Skeletal muscle tissue (tissue), 4 donors: Measurements from ENCODE around the gene PEDS1. TPM values are rescaled to one million over a fixed set of nuclear protein-coding genes. Genes with fewer than 3 reads are reported as not detected.

Source experiments
- H3K27ac ChIP-seq: one replicate; pipeline ENCODE4 v1.7.0; 2013; ENCODE audit warnings: mild to moderate bottlenecking, low read depth, low read length, inconsistent platforms
- H3K27me3 ChIP-seq, 3 donors: one replicate each; pipeline ENCODE4 v1.7.0; 2013; ENCODE audit warnings: low read length in 3 of 3; ENCODE audit not compliant: control insufficient read depth in 3 of 3, insufficient read depth in 3 of 3
- H3K36me3 ChIP-seq, 3 donors: one replicate each; pipeline ENCODE4 v1.7.0; 2013; ENCODE audit warnings: low read length in 3 of 3; ENCODE audit not compliant: control insufficient read depth in 3 of 3, insufficient read depth in 3 of 3
- H3K4me1 ChIP-seq, 3 donors: one replicate each; pipeline ENCODE4 v1.7.0; 2013; ENCODE audit warnings: low read length in 3 of 3, mild to moderate bottlenecking in 3 of 3; ENCODE audit not compliant: control insufficient read depth in 3 of 3, insufficient read depth in 3 of 3
- H3K4me3 ChIP-seq, 3 donors: one replicate each; pipeline ENCODE4 v1.7.0; 2013; ENCODE audit warnings: low read length in 3 of 3
- H3K9ac ChIP-seq, 3 donors: one replicate each; pipeline ENCODE4 v1.7.0; 2013; ENCODE audit warnings: low read length in 3 of 3, mild to moderate bottlenecking in 3 of 3, moderate library complexity in 2 of 3, low read depth in 1 of 3
- H3K9me3 ChIP-seq, 3 donors: one replicate each; pipeline ENCODE4 v1.7.0; 2013; ENCODE audit warnings: low read length in 3 of 3; ENCODE audit not compliant: control insufficient read depth in 3 of 3
- total RNA-seq: library from RNA; depleted of rRNA; stranded (reverse); fragments of >200 nt; gene quantifications from one replicate; pipeline ENCODE4 v1.2.3, GENCODE V29; 2014
- donor health status: Osteomylitis.

PEDS1 gene
- total RNA-seq, 1 donor from 2014 or later = 5.7 TPM

DNA sequence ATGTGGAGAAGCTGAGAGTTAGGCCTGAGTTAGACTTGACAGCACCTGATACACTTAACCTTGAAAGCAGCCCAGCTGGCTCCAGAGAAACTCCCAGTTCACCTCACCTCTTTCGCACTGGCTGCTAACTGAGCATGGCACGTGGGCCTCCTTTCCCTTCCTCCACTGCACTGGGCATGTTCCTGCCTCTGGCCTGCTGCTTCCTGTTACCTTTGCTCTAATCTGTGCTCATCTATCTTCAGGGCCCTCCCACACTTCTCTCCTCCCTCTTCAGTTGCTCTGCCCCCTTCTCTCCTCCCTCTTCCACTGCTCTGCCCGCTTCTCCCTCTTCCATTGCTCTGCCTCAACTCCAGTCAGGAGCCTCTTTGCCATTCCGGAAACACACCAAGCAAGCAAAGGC, 26.9 kb downstream of the PEDS1 start:
- Histone ChIP-seq H3K27ac (peak overlapping the region; percentile 59), H3K27me3 (no peaks in the 10 kb centered on the region), H3K36me3 (peaks cover 34 to 48% (median 47%) of the 10 kb centered on the region in 3 donors), H3K4me1 (peaks cover 46 to 57% (median 54%) of the 10 kb centered on the region in 3 donors), H3K9me3 (peaks cover 0 to 2% (median 0%) of the 10 kb centered on the region in 3 donors), H3K9ac (peak overlapping the region in 2 of 3 donors; percentile 19 to 47), H3K4me3 (no peak overlapping the region)

- Histone ChIP-seq H3K9ac (no peak overlapping the region), H3K9me3 (peaks cover 0 to 2% (median 0%) of the 10 kb centered on the region in 3 donors), H3K27me3 (no peaks in the 10 kb centered on the region), H3K27ac (no peak overlapping the region), H3K36me3 (peaks cover 34 to 47% (median 45%) of the 10 kb centered on the region in 3 donors), H3K4me3 (no peak overlapping the region), H3K4me1 (peaks cover 47 to 54% (median 51%) of the 10 kb centered on the region in 3 donors)
Measured at GRCh38 chr20:50125279-50125678, 28.2 kb downstream of the PEDS1 start.

DNA sequence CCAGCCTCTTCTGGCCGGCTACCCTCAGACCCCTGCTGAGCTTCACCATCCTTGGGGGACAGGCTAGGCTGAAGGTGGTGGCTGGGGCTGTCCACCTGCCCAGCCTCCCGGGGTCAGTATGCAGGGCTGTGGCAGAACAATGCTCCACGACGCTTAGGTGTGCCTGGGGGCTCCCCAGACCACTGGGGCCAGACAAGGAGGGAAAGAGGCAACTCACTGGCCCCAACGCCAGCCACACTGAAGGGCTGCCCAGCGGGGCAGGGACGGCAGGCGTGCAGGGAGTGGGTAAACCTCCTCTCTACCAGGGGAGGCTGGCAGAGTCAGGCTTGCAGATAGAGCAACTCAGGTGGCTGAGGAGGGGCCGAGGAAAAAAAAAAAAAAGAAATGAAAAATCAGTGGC, 29.0 kb downstream of the PEDS1 start:
- no peak overlapping the region for H3K27ac ChIP-seq

DNA sequence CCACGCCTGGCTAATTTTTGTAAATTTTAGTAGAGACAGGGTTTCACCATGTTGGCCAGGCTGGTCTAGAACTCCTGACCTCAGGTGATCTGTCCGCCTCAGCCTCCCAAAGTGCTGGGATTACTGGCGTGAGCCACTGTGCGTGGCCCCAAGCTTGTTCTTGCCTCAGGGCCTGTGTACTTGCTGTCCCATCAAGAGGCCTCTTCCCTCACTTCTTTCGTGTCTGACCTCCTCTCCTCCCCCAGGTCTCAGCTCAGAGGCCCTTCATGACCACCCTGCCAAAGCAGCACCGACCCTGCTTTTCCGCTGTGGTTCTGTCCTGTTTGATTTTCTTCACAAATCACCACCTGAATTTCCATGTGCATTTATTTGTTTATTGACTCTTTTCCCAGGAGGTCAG, 30.1 kb downstream of the PEDS1 start:
- Histone ChIP-seq H3K4me3 (no peak overlapping the region), H3K27me3 (no peaks in the 10 kb centered on the region), H3K36me3 (peaks cover 29 to 33% (median 31%) of the 10 kb centered on the region in 3 donors), H3K27ac (no peak overlapping the region), H3K9me3 (peaks cover 0 to 2% (median 0%) of the 10 kb centered on the region in 3 donors), H3K9ac (no peak overlapping the region), H3K4me1 (peaks cover 32 to 35% (median 35%) of the 10 kb centered on the region in 3 donors)

More for the DNA sequence above, 29.0 kb downstream of the PEDS1 start:
- H3K4me1 ChIP-seq = peaks cover 39 to 46% (median 44%) of the 10 kb centered on the region in 3 donors
- peaks cover 32 to 43% (median 39%) of the 10 kb centered on the region in 3 donors for H3K36me3 ChIP-seq
- peaks cover 0 to 2% (median 0%) of the 10 kb centered on the region in 3 donors for H3K9me3 ChIP-seq
- no peak overlapping the region for H3K4me3 ChIP-seq
- H3K27me3 ChIP-seq = no peaks in the 10 kb centered on the region
- H3K9ac ChIP-seq = no peak overlapping the region

DNA sequence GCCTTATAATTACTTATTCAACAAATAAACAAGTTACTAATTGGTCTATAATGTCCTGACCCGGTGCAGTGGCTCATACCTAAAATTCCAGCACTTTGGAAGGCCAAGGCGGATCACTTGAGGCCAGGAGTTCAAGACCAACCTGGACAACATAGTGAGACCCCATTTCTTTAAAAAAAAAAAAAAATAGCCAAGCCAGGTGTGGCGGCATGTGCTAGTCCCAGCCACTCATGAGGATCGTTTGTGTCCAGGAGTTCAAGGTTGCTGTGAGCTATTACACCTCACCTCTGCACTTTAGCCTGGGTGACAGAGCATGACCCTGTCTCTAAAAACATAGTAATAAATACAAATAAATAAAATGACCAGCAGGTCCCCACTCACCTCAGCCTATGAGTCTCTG, 30.8 kb downstream of the PEDS1 start:
- no peaks in the 10 kb centered on the region for H3K27me3 ChIP-seq
- H3K27ac ChIP-seq = no peak overlapping the region
- no peak overlapping the region for H3K9ac ChIP-seq
- peaks cover 26 to 29% (median 29%) of the 10 kb centered on the region in 3 donors for H3K4me1 ChIP-seq
- peaks cover 23 to 29% (median 26%) of the 10 kb centered on the region in 3 donors for H3K36me3 ChIP-seq
- peaks cover 0 to 2% (median 0%) of the 10 kb centered on the region in 3 donors for H3K9me3 ChIP-seq
- no peak overlapping the region for H3K4me3 ChIP-seq

- peak overlapping the region; percentile 3 for H3K27ac ChIP-seq
- H3K9ac ChIP-seq = no peak overlapping the region
- H3K27me3 ChIP-seq = no peaks in the 10 kb centered on the region
- H3K4me1 ChIP-seq = peaks cover 19 to 21% (median 21%) of the 10 kb centered on the region in 3 donors
- H3K9me3 ChIP-seq = peaks cover 0 to 2% (median 0%) of the 10 kb centered on the region in 3 donors
- no peak overlapping the region for H3K4me3 ChIP-seq
- H3K36me3 ChIP-seq = peaks cover 18 to 23% (median 21%) of the 10 kb centered on the region in 3 donors
Measured at GRCh38 chr20:50121858-50122271, 31.7 kb downstream of the PEDS1 start.

- Histone ChIP-seq H3K4me1 (peaks cover 16 to 18% (median 17%) of the 10 kb centered on the region in 3 donors), H3K9me3 (peaks cover 0 to 2% (median 0%) of the 10 kb centered on the region in 3 donors), H3K4me3 (peak overlapping the region in 1 of 3 donors; percentile 60), H3K27me3 (no peaks in the 10 kb centered on the region), H3K36me3 (peaks cover 14 to 19% (median 18%) of the 10 kb centered on the region in 3 donors), H3K9ac (peak overlapping the region in 2 of 3 donors; percentile 36 to 68), H3K27ac (peak overlapping the region; percentile 3)
Measured at GRCh38 chr20:50120935-50121693, 32.4 kb downstream of the PEDS1 start.

DNA sequence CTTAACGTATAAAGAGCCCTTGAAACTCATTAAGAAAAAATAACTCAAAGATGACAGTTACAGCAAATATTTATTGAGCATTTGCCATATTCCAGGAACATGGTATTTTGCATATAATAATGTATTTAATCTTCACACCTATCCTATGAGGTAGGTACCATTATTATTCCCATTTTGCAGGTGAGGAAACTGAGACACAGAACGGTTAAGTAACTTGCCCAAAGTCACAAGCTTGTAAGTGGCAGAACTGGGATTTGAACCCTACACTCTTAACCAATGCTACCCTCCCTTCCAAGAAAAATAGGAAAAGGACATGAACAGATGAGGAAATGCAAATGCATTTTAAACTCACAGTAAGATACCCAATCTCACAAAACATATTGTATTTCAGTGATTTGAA, 35.3 kb downstream of the PEDS1 start:
- no peaks in the 10 kb centered on the region for H3K36me3 ChIP-seq
- no peak overlapping the region for H3K4me3 ChIP-seq
- H3K4me1 ChIP-seq = peaks cover 33 to 38% (median 34%) of the 10 kb centered on the region in 3 donors

DNA sequence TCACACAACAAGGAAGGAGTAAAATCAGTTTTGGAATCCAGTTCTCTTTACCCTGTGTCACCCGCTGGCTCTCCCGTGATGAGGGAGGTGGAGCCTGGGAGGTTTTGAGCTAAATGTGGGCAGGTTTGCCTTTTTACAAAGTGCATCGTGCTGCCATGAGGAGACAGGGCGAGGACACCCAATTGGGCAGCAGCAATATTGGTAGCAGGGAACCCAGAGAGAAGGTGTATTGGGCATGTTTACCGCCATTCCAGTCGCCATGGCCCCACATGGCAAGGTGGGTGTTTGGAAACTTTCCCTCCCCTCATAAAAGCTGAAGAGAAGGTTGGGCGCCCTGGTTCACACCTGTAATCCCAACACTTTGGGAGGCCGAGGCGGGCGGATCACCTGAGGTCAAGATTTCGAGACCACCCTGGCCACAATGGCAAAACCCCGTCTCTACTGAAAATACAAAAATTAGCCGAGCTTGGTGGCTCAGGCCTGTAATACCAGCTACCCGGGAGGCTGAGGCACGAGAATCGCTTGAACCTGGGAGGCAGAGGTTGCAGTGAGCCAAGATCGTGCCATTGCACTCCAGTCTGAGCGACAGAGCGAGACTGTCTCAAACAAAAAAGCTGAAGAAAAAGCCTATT, 37.0 kb downstream of the PEDS1 start:
- H3K27ac ChIP-seq = peak overlapping the region; percentile 34
- H3K36me3 ChIP-seq = no peaks in the 10 kb centered on the region
- H3K4me1 ChIP-seq = peaks cover 40 to 49% (median 43%) of the 10 kb centered on the region in 3 donors
- no peaks in the 10 kb centered on the region for H3K27me3 ChIP-seq
- H3K9me3 ChIP-seq = no peaks in the 10 kb centered on the region
- H3K9ac ChIP-seq = peak overlapping the region; percentile 45 to 85 (median 71)
- peak overlapping the region; percentile 79 to 92 (median 79) for H3K4me3 ChIP-seq

More for the DNA sequence above, 35.3 kb downstream of the PEDS1 start:
- Histone ChIP-seq H3K27ac (no peak overlapping the region), H3K27me3 (no peaks in the 10 kb centered on the region), H3K9me3 (peaks cover 0 to 2% (median 0%) of the 10 kb centered on the region in 3 donors), H3K9ac (no peak overlapping the region)
